ENCODE data around the gene GIMAP2. TPM values are rescaled to one million over a fixed set of nuclear protein-coding genes. Genes with fewer than 3 reads are reported as not detected.

The GIMAP2 gene
- total RNA-seq, 1 experiment from 2014 or later = not detected

DNA sequence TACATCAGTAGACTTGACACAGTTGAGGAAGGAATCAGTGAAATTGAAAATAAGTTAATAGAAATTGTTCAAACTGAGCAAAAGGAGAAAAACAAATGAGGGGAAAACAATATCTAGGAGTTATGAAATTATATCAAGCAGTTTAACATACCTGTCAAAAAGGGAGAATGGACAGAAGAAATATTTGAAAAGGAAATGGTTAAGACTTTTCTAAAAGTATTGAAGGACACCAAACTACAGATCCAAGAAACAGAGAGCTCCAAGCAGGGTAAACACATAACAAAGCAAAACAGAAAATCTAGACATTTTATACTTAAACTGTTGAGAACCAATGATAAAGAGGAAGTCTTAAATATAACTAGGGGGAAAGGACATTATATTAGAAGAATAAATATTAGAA is 43.1 kb downstream of the GIMAP2 start:
- H3K9me3 ChIP-seq (ENCODE audit: control insufficient read depth, low read depth, low read length) = no peaks in the 10 kb centered on the region
- no peaks in the 10 kb centered on the region for H4K20me1 ChIP-seq (ENCODE audit: control insufficient read depth, insufficient read depth, insufficient read length)
- no peaks in the 10 kb centered on the region for H3K23me2 ChIP-seq (ENCODE audit: insufficient read length, low read depth, low read length, poor library complexity, severe bottlenecking)
- no peak overlapping the region for H3K4me2 ChIP-seq (ENCODE audit: insufficient read depth, insufficient read length, low read length)
- H3K27ac Mint-ChIP-seq = no peak overlapping the region
- no peaks in the 10 kb centered on the region for H3K4me1 Mint-ChIP-seq
- no peak overlapping the region for H3T11ph ChIP-seq (ENCODE audit: low read length)
- no peaks in the 10 kb centered on the region for H3K79me1 ChIP-seq (ENCODE audit: insufficient read depth, low read depth, low read length, poor library complexity, severe bottlenecking)
- no peaks in the 10 kb centered on the region for H3K4me1 ChIP-seq (ENCODE audit: insufficient read depth, low read length)
- H4K8ac ChIP-seq (replicated peaks; ENCODE audit: insufficient read length, low read depth, low read length) = no peak overlapping the region
- no peak overlapping the region for H2BK20ac ChIP-seq (ENCODE audit: low read depth, low read length, poor library complexity, severe bottlenecking)
- H3K18ac ChIP-seq (ENCODE audit: insufficient read length, low read depth, low read length) = no peak overlapping the region
- H3K27me3 ChIP-seq (ENCODE audit: insufficient read depth, low read length) = peaks cover 32% of the 10 kb centered on the region
- no peak overlapping the region for H2BK120ac ChIP-seq (ENCODE audit: low read depth, low read length, poor library complexity, severe bottlenecking)
- no peaks in the 10 kb centered on the region for H3K79me2 ChIP-seq (ENCODE audit: insufficient read depth, low read length)
- no peak overlapping the region for H2AFZ ChIP-seq (ENCODE audit: low read length)
- no peak overlapping the region for H3K4ac ChIP-seq (ENCODE audit: low read depth, low read length)
- H3K23ac ChIP-seq (ENCODE audit: insufficient read length, low read depth, low read length) = no peak overlapping the region
- no peak overlapping the region for H4K5ac ChIP-seq (ENCODE audit: insufficient read length, low read depth, low read length)
- H2BK12ac ChIP-seq (ENCODE audit: insufficient read length, low read depth, low read length) = no peak overlapping the region
- H4K91ac ChIP-seq (ENCODE audit: insufficient read length, low read depth, low read length) = no peak overlapping the region
- H2BK5ac ChIP-seq (ENCODE audit: insufficient read length, low read length) = no peak overlapping the region
- peaks cover 100% of the 10 kb centered on the region for H3K27me3 Mint-ChIP-seq (ENCODE audit: low read depth)
- H3K36me3 Mint-ChIP-seq (ENCODE audit: insufficient read depth in 1 of 3, low read depth in 3 of 3) = no peaks in the 10 kb centered on the region; a peak in 1 of 7 replicates
- H3K4me3 Mint-ChIP-seq = no peak overlapping the region
- no peak overlapping the region for H3K9ac ChIP-seq (ENCODE audit: extremely low read depth, insufficient read length, low read length)
- TF ChIP-seq, protein P1, sequence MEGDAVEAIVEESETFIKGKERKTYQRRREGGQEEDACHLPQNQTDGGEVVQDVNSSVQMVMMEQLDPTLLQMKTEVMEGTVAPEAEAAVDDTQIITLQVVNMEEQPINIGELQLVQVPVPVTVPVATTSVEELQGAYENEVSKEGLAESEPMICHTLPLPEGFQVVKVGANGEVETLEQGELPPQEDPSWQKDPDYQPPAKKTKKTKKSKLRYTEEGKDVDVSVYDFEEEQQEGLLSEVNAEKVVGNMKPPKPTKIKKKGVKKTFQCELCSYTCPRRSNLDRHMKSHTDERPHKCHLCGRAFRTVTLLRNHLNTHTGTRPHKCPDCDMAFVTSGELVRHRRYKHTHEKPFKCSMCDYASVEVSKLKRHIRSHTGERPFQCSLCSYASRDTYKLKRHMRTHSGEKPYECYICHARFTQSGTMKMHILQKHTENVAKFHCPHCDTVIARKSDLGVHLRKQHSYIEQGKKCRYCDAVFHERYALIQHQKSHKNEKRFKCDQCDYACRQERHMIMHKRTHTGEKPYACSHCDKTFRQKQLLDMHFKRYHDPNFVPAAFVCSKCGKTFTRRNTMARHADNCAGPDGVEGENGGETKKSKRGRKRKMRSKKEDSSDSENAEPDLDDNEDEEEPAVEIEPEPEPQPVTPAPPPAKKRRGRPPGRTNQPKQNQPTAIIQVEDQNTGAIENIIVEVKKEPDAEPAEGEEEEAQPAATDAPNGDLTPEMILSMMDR (conservative IDR thresholded peaks at IDR 0.05) = no peak
- no peak overlapping the region for H3K56ac ChIP-seq (ENCODE audit: insufficient read length, low read depth, low read length)
- H3K9me3 Mint-ChIP-seq = peaks cover 19 to 43% of the 10 kb centered on the region in 2 experiments
- H2AK5ac ChIP-seq (ENCODE audit: insufficient read length, low read length) = no peak overlapping the region
- DNase-seq = no peak
- H3K14ac ChIP-seq (ENCODE audit: insufficient read depth, low read length) = no peak overlapping the region
- H2BK15ac ChIP-seq (ENCODE audit: low read depth, low read length) = no peak overlapping the region
- no peak overlapping the region for H3K27ac ChIP-seq (ENCODE audit: insufficient read length, low read depth, low read length)
